Astrocyte (in vitro differentiated cells and primary cell): ENCODE data around the gene HSPA14.

ENCODE experiments used
- CTCF ChIP-seq: IDR thresholded peaks from 2 replicates; pipeline ENCODE4 v1.5.1; 2011; ENCODE audit warnings: low read depth, mild to moderate bottlenecking, inconsistent platforms, low read length, moderate library complexity; ENCODE audit not compliant: insufficient read depth
- EZH2 ChIP-seq: IDR thresholded peaks from 2 replicates; pipeline ENCODE4 v1.6.1; 2012; ENCODE audit warnings: mild to moderate bottlenecking, low read length, inconsistent platforms; ENCODE audit not compliant: insufficient read depth

- TF ChIP-seq CTCF (peak; percentile 86), EZH2 (no peak)
Measured at GRCh38 chr10:14822879-14823755, 15.0 kb upstream of the HSPA14 start.
